ENCODE results near the gene LRBA. TPM values are rescaled to one million over a fixed set of nuclear protein-coding genes. Genes with fewer than 3 reads are reported as not detected.

The LRBA gene
- total RNA-seq, 1 experiment from 2014 or later, result 55.3 TPM

DNA sequence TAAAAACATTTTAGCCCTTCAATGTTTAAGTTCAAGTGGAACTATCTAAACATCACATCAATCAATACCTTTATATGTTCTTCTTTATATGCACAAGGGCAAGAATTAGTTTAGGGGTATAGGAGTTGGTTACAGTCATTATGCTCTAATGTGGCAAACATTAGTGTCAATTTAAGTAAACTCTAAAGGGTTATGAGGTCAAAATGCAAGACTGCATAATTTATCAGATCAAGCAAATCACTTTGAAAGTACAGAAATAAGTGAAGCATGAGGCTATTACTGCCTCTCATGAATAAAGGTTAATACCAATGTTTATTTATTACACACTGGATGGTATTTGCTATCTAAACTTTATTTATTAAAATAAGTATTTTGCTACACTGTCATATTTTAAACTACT lies 373.5 kb downstream of the LRBA start:
- Histone ChIP-seq H3K18ac (ENCODE audit: insufficient read length, low read depth, low read length) (no peak overlapping the region), H3K27me3 (ENCODE audit: insufficient read depth, low read length) (no peaks in the 10 kb centered on the region), H3K23me2 (ENCODE audit: insufficient read length, low read depth, low read length, poor library complexity, severe bottlenecking) (no peaks in the 10 kb centered on the region), H2BK120ac (ENCODE audit: low read depth, low read length, poor library complexity, severe bottlenecking) (no peak overlapping the region), H3K4me1 (ENCODE audit: insufficient read depth, low read length) (no peaks in the 10 kb centered on the region), H3T11ph (ENCODE audit: low read length) (no peak overlapping the region), H2BK5ac (ENCODE audit: insufficient read length, low read length) (no peak overlapping the region), H4K8ac (replicated peaks; ENCODE audit: insufficient read length, low read depth, low read length) (no peak overlapping the region), H4K5ac (ENCODE audit: insufficient read length, low read depth, low read length) (no peak overlapping the region), H2BK12ac (ENCODE audit: insufficient read length, low read depth, low read length) (no peak overlapping the region), H3K27ac (ENCODE audit: insufficient read length, low read depth, low read length) (no peak overlapping the region), H4K20me1 (ENCODE audit: control insufficient read depth, insufficient read depth, insufficient read length) (no peaks in the 10 kb centered on the region), H3K9me3 (ENCODE audit: control insufficient read depth, low read depth, low read length) (no peaks in the 10 kb centered on the region), H3K79me2 (ENCODE audit: insufficient read depth, low read length) (no peaks in the 10 kb centered on the region), H3K23ac (ENCODE audit: insufficient read length, low read depth, low read length) (no peak overlapping the region), H3K14ac (ENCODE audit: insufficient read depth, low read length) (no peak overlapping the region), H3K79me1 (ENCODE audit: insufficient read depth, low read depth, low read length, poor library complexity, severe bottlenecking) (no peaks in the 10 kb centered on the region), H3K4me2 (ENCODE audit: insufficient read depth, insufficient read length, low read length) (no peak overlapping the region), H2BK20ac (ENCODE audit: low read depth, low read length, poor library complexity, severe bottlenecking) (no peak overlapping the region), H4K91ac (ENCODE audit: insufficient read length, low read depth, low read length) (no peak overlapping the region), H2AFZ (ENCODE audit: low read length) (no peak overlapping the region), H2AK5ac (ENCODE audit: insufficient read length, low read length) (no peak overlapping the region), H2BK15ac (ENCODE audit: low read depth, low read length) (no peak overlapping the region), H3K9ac (ENCODE audit: extremely low read depth, insufficient read length, low read length) (no peak overlapping the region), H3K56ac (ENCODE audit: insufficient read length, low read depth, low read length) (no peak overlapping the region), H3K4ac (ENCODE audit: low read depth, low read length) (no peak overlapping the region)
- no peaks in the 10 kb centered on the region for H3K27me3 Mint-ChIP-seq (ENCODE audit: low read depth)
- no peak for DNase-seq
- H3K4me1 Mint-ChIP-seq, result no peaks in the 10 kb centered on the region
- no peak overlapping the region for H3K27ac Mint-ChIP-seq
- peaks cover 0 to 3% (median 0%) of the 10 kb centered on the region in 3 experiments; a peak in 2 of 7 replicates for H3K36me3 Mint-ChIP-seq (ENCODE audit: insufficient read depth in 1 of 3, low read depth in 3 of 3)
- TF ChIP-seq, protein P1, sequence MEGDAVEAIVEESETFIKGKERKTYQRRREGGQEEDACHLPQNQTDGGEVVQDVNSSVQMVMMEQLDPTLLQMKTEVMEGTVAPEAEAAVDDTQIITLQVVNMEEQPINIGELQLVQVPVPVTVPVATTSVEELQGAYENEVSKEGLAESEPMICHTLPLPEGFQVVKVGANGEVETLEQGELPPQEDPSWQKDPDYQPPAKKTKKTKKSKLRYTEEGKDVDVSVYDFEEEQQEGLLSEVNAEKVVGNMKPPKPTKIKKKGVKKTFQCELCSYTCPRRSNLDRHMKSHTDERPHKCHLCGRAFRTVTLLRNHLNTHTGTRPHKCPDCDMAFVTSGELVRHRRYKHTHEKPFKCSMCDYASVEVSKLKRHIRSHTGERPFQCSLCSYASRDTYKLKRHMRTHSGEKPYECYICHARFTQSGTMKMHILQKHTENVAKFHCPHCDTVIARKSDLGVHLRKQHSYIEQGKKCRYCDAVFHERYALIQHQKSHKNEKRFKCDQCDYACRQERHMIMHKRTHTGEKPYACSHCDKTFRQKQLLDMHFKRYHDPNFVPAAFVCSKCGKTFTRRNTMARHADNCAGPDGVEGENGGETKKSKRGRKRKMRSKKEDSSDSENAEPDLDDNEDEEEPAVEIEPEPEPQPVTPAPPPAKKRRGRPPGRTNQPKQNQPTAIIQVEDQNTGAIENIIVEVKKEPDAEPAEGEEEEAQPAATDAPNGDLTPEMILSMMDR (conservative IDR thresholded peaks at IDR 0.05), result no peak
- no peak overlapping the region for H3K4me3 Mint-ChIP-seq
- no peaks in the 10 kb centered on the region; a peak in 1 of 5 replicates for H3K9me3 Mint-ChIP-seq
